Vagina (tissue), 2 donors: ENCODE results near the gene MAD1L1.

Experiments used
- POLR2A ChIP-seq, 2 donors: fragments of 450-650 bp; IDR thresholded peaks; one replicate each; pipeline ENCODE4 v1.6.1; 2017; ENCODE audit warnings: antibody characterized with exemption in 2 of 2, mild to moderate bottlenecking in 2 of 2, moderate library complexity in 2 of 2
- TF ChIP-seq, protein P1 (sequence below), 3 experiments: fragments of 450-650 bp in 2 of 3; fragments of 200-600 bp in 1 of 3; sonication (generic) in 1 of 3; IDR thresholded peaks; one replicate each; pipeline ENCODE4 v1.5.1; 2017 to 2019; ENCODE audit warnings: antibody characterized with exemption in 3 of 3, mild to moderate bottlenecking in 2 of 3, moderate library complexity in 2 of 3

DNA sequence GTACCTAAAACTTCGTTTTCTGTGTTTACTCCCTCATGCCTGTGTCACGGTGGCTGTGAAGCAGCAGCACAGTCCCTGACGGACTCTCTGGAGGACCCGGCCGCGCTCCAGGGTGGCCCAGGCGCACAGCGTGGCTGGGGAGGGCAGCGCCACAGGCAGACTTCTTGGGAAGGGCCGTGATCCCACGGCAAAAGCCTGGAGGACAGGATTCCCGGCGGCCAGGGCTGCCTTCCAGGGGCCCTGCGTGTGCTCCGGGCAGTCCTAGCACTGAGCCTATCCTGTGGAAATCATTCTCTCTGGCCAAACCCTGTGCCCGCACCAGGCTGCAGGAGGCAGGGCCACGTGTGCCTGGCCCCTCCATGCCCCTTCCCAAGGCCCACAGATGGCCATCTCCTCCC lies 244.2 kb downstream of the MAD1L1 start:
- TF ChIP-seq, protein P1, sequence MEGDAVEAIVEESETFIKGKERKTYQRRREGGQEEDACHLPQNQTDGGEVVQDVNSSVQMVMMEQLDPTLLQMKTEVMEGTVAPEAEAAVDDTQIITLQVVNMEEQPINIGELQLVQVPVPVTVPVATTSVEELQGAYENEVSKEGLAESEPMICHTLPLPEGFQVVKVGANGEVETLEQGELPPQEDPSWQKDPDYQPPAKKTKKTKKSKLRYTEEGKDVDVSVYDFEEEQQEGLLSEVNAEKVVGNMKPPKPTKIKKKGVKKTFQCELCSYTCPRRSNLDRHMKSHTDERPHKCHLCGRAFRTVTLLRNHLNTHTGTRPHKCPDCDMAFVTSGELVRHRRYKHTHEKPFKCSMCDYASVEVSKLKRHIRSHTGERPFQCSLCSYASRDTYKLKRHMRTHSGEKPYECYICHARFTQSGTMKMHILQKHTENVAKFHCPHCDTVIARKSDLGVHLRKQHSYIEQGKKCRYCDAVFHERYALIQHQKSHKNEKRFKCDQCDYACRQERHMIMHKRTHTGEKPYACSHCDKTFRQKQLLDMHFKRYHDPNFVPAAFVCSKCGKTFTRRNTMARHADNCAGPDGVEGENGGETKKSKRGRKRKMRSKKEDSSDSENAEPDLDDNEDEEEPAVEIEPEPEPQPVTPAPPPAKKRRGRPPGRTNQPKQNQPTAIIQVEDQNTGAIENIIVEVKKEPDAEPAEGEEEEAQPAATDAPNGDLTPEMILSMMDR (IDR thresholded peaks at IDR 0.05), result no peak
- no peak for TF ChIP-seq POLR2A (IDR thresholded peaks at IDR 0.05)
